ENCODE results near the gene PARD6G.

DNA sequence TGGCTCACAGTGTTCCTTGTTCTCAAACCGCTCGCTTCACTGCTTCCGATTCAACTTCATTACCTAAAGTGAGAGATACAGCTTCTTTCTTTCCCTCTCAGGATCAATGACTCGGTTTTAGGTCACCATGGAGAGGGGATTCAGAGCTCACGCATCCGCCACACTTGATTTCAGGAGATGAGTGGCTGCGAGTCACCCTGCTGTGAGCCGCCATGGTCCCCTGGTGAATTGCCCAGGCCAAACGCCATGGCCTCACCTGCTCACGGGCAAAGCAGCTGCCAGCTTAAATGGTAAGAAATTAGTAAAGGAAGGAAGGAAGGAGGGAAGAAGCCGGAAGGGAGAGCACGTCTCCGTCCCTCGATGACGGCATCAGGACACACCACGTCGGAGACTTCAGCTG is 77.7 kb downstream of the PARD6G start:
- TF ChIP-seq, protein P1, sequence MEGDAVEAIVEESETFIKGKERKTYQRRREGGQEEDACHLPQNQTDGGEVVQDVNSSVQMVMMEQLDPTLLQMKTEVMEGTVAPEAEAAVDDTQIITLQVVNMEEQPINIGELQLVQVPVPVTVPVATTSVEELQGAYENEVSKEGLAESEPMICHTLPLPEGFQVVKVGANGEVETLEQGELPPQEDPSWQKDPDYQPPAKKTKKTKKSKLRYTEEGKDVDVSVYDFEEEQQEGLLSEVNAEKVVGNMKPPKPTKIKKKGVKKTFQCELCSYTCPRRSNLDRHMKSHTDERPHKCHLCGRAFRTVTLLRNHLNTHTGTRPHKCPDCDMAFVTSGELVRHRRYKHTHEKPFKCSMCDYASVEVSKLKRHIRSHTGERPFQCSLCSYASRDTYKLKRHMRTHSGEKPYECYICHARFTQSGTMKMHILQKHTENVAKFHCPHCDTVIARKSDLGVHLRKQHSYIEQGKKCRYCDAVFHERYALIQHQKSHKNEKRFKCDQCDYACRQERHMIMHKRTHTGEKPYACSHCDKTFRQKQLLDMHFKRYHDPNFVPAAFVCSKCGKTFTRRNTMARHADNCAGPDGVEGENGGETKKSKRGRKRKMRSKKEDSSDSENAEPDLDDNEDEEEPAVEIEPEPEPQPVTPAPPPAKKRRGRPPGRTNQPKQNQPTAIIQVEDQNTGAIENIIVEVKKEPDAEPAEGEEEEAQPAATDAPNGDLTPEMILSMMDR (IDR thresholded peaks at IDR 0.05): no peak
- TF ChIP-seq POLR2AphosphoS5 (IDR thresholded peaks at IDR 0.05): no peak
- no peak for TF ChIP-seq POLR2A (IDR thresholded peaks at IDR 0.05)

Measured in upper lobe of left lung (tissue), 4 donors.